HepG2 (cell line): ENCODE measurements around the gene MTSS2. TPM values are rescaled to one million over a fixed set of nuclear protein-coding genes. Genes with fewer than 3 reads are reported as not detected.

Experiments used
- CENPT ChIP-seq: sonication (generic); formaldehyde crosslinking; IDR thresholded peaks from 2 replicates; pipeline ENCODE4 v1.8.0; 2022; ENCODE audit warnings: low read depth, mild to moderate bottlenecking, moderate library complexity, missing genetic modification reagents
- RBAK ChIP-seq: sonication (generic); formaldehyde crosslinking; IDR thresholded peaks from 2 replicates; pipeline ENCODE4 v1.5.1; 2020; ENCODE audit warnings: mild to moderate bottlenecking, missing genetic modification reagents
- SUZ12 ChIP-seq: fragments of 150-350 bp; IDR thresholded peaks from 2 replicates; pipeline ENCODE4 v1.6.1; 2014; ENCODE audit warnings: low read depth, low read length
- TAF1 ChIP-seq: sonication (generic); formaldehyde crosslinking; IDR thresholded peaks from 2 replicates; pipeline ENCODE4 v1.4.0; 2020; ENCODE audit warnings: missing genetic modification reagents
- TOPORS ChIP-seq: sonication (generic); formaldehyde crosslinking; IDR thresholded peaks from 2 replicates; pipeline ENCODE4 v1.8.0; 2023; ENCODE audit warnings: mild to moderate bottlenecking, missing genetic modification reagents
- ZNF18 ChIP-seq: sonication (generic); formaldehyde crosslinking; IDR thresholded peaks from 2 replicates; pipeline ENCODE4 v1.8.0; 2022; ENCODE audit warnings: mild to moderate bottlenecking, missing genetic modification reagents; ENCODE audit not compliant: insufficient replicate concordance
- ZNF281 ChIP-seq: sonication (generic); formaldehyde crosslinking; IDR thresholded peaks from 2 replicates; pipeline ENCODE4 v1.4.0; 2020; ENCODE audit warnings: missing genetic modification reagents, borderline replicate concordance
- ZSCAN20 ChIP-seq: sonication (generic); formaldehyde crosslinking; IDR thresholded peaks from 2 replicates; pipeline ENCODE4 v1.4.0; 2020; ENCODE audit warnings: missing genetic modification reagents, mild to moderate bottlenecking, borderline replicate concordance
- polyA plus RNA-seq, 8 experiments: library from polyadenylated mRNA; depleted of rRNA in 3 of 8; stranded (reverse) in 7 of 8; unstranded in 1 of 8; fragments of >200 nt; fragmentation: Illumina TruSeq in 4 of 8; extraction: Trizol in 4 of 8; gene quantifications; 2 replicates each; pipeline versions ENCODE4 v1.2.1 to v1.2.3, GENCODE V29; 2011 to 2016; ENCODE audit warnings: low read depth in 4 of 8, missing spikeins in 1 of 8, mixed read lengths in 1 of 8; ENCODE audit not compliant: insufficient read depth in 1 of 8
- total RNA-seq, 5 experiments: library from RNA; depleted of rRNA; stranded (reverse); fragments of >200 nt; fragmentation: Illumina TruSeq; extraction: Trizol; gene quantifications; 2 replicates each; pipeline ENCODE4 v1.2.3, GENCODE V29; 2016; ENCODE audit warnings: low read depth in 1 of 5
- TF ChIP-seq, protein P1 (sequence below): sonication (generic); formaldehyde crosslinking; IDR thresholded peaks from 2 replicates; pipeline ENCODE4 v1.4.0; 2020; ENCODE audit warnings: low read depth, missing genetic modification reagents
- TF ChIP-seq, protein P2 (sequence below): sonication (generic); formaldehyde crosslinking; IDR thresholded peaks from 2 replicates; pipeline ENCODE4 v1.9.0; 2021; ENCODE audit warnings: missing genetic modification reagents, mild to moderate bottlenecking, borderline replicate concordance

The MTSS2 gene
- total and polyA plus RNA-seq, 2 of the 13 experiments (the other 11 are each of a cell fraction or from before 2014, with no cell fraction given), result 132 to 242 TPM

DNA sequence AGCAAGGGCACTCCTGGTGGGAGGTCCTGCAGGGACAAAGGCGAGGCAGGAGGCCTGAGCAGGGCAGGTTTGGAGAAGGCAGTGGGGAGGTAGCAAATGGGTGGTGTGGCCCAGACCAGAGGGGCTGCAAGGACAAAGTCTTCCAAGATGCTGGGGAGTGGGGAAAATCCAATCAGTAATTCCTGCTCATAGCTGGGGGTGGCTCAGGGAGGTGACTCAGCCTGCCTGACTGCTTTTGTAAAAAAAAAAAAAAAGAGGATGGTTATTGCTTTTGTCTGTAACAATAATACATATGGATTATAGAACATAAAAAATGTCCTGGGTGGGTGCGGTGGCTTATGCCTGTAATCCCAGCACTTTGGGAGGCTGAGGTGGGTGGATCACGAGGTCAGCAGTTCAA, 34.3 kb downstream of the MTSS2 start (continued):
- TF ChIP-seq, protein P1, sequence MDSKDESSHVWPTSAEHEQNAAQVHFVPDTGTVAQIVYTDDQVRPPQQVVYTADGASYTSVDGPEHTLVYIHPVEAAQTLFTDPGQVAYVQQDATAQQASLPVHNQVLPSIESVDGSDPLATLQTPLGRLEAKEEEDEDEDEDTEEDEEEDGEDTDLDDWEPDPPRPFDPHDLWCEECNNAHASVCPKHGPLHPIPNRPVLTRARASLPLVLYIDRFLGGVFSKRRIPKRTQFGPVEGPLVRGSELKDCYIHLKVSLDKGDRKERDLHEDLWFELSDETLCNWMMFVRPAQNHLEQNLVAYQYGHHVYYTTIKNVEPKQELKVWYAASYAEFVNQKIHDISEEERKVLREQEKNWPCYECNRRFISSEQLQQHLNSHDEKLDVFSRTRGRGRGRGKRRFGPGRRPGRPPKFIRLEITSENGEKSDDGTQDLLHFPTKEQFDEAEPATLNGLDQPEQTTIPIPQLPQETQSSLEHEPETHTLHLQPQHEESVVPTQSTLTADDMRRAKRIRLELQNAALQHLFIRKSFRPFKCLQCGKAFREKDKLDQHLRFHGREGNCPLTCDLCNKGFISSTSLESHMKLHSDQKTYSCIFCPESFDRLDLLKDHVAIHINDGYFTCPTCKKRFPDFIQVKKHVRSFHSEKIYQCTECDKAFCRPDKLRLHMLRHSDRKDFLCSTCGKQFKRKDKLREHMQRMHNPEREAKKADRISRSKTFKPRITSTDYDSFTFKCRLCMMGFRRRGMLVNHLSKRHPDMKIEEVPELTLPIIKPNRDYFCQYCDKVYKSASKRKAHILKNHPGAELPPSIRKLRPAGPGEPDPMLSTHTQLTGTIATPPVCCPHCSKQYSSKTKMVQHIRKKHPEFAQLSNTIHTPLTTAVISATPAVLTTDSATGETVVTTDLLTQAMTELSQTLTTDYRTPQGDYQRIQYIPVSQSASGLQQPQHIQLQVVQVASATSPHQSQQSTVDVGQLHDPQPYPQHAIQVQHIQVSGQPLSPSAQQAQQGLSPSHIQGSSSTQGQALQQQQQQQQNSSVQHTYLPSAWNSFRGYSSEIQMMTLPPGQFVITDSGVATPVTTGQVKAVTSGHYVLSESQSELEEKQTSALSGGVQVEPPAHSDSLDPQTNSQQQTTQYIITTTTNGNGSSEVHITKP (CRISPR knock-in tag), result no peak
- TF ChIP-seq SUZ12 (no peak), TAF1 (no peak), RBAK (CRISPR knock-in tag) (no peak), ZSCAN20 (no peak), ZNF281 (CRISPR knock-in tag) (no peak), CENPT (no peak), ZNF18 (CRISPR knock-in tag) (no peak), TOPORS (CRISPR knock-in tag) (no peak)
- TF ChIP-seq, protein P2, sequence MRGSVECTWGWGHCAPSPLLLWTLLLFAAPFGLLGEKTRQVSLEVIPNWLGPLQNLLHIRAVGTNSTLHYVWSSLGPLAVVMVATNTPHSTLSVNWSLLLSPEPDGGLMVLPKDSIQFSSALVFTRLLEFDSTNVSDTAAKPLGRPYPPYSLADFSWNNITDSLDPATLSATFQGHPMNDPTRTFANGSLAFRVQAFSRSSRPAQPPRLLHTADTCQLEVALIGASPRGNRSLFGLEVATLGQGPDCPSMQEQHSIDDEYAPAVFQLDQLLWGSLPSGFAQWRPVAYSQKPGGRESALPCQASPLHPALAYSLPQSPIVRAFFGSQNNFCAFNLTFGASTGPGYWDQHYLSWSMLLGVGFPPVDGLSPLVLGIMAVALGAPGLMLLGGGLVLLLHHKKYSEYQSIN (CRISPR knock-in tag), result no peak
